H7 (cell line): Measurements from ENCODE around the gene APOD. TPM values are rescaled to one million over a fixed set of nuclear protein-coding genes. Genes with fewer than 3 reads are reported as not detected.

Experiments
- DNase-seq: peaks from one replicate; pipeline ENCODE4 v3.0.0; 2012
- H3K27me3 ChIP-seq: 2 replicates; pipeline ENCODE4 v1.6.0; 2011; ENCODE audit warnings: mild to moderate bottlenecking, low read length; ENCODE audit not compliant: control insufficient read depth, insufficient read depth
- H3K36me3 ChIP-seq: replicated peaks from 2 replicates; pipeline ENCODE4 v1.5.1; 2011; ENCODE audit warnings: low read length; ENCODE audit not compliant: control insufficient read depth, insufficient read depth
- H3K4me3 ChIP-seq: 2 replicates; pipeline ENCODE4 v1.5.1; 2011; ENCODE audit warnings: low read depth, mild to moderate bottlenecking, control low read depth, low read length, moderate library complexity; ENCODE audit not compliant: insufficient read depth
- total RNA-seq: library from RNA; depleted of rRNA; stranded (reverse); fragments of >200 nt; shearing (Covaris generic); gene quantifications from 2 replicates; pipeline ENCODE4 v1.2.3, GENCODE V29; 2014

APOD gene
- total RNA-seq, 1 experiment from 2014 or later = not detected

- peaks cover 13% of the 10 kb centered on the region for H3K27me3 ChIP-seq
- DNase-seq = peak; percentile 71
- peak overlapping the region; percentile 93 for H3K4me3 ChIP-seq
- no peaks in the 10 kb centered on the region for H3K36me3 ChIP-seq
Measured at GRCh38 chr3:195543500-195544229, 40.1 kb downstream of the APOD start.

- peaks cover 13% of the 10 kb centered on the region for H3K27me3 ChIP-seq
- peak; percentile 98 for DNase-seq
- H3K4me3 ChIP-seq = peak within 1 kb of the TSS; percentile 93
- H3K36me3 ChIP-seq = no peaks in the 10 kb centered on the region
Measured at GRCh38 chr3:195542698-195543499, 40.8 kb downstream of the APOD start, which contains the start of gene PPP1R2. PPP1R2 (minus strand) TSS chr3:195543325; CDS start chr3:195543025, 300 bp downstream.

DNA sequence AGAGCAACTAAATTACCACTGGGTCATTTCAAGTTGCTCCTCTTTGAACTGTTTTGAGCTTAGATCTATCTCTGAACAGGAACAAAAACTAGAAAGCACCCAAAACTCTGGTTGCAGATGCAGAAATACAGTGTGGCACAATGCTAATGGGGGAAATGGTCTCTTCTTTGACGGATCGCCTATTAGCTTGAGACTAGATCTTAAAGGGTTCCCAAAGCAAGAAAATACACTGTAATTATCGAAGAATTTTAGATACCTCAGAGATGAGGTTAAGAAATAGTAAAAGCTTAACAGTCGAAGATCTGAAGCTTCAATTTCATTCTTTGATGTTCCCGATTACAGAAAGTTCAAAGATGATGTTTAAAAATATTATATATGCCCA, 41.4 kb downstream of the APOD start:
- H3K27me3 ChIP-seq = peaks cover 13% of the 10 kb centered on the region
- DNase-seq = no peak
- no peaks in the 10 kb centered on the region for H3K36me3 ChIP-seq
- peak overlapping the region; percentile 93 for H3K4me3 ChIP-seq

DNA sequence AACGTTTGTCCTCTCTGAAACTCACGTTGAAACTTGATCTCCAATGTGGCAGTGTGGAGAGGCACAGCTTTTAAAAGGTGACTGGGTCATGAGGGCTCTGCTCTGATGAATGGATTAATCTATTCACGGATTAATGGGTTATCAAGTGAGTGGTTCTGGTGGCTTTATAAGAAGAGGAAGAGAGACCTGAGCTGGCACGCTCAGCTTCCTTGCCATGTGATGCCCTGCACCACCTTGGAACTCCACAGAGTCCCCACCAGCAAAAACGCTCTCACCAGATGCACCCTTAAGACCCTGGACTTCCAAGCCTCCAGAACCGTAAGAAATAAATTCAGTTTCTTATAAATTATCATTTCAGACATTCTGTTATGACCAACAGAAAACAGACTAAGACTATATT, 43.2 kb downstream of the APOD start:
- Histone ChIP-seq H3K36me3 (no peaks in the 10 kb centered on the region), H3K27me3 (peaks cover 13% of the 10 kb centered on the region), H3K4me3 (no peak overlapping the region)
- no peak for DNase-seq

GRCh38 chr3:195540027-195540426, 43.7 kb downstream of the APOD start:
- no peak overlapping the region for H3K4me3 ChIP-seq
- H3K27me3 ChIP-seq = peaks cover 13% of the 10 kb centered on the region
- DNase-seq = no peak
- H3K36me3 ChIP-seq = no peaks in the 10 kb centered on the region

- H3K4me3 ChIP-seq = no peak overlapping the region
- no peak for DNase-seq
Measured at GRCh38 chr3:195539479-195539878, 44.3 kb downstream of the APOD start.

GRCh38 chr3:195537995-195538394, 45.7 kb downstream of the APOD start:
- H3K4me3 ChIP-seq = no peak overlapping the region
- no peak for DNase-seq
- no peaks in the 10 kb centered on the region for H3K36me3 ChIP-seq
- no peaks in the 10 kb centered on the region for H3K27me3 ChIP-seq

More at GRCh38 chr3:195539479-195539878, 44.3 kb downstream of the APOD start:
- Histone ChIP-seq H3K36me3 (no peaks in the 10 kb centered on the region), H3K27me3 (peaks cover 10% of the 10 kb centered on the region)

DNA sequence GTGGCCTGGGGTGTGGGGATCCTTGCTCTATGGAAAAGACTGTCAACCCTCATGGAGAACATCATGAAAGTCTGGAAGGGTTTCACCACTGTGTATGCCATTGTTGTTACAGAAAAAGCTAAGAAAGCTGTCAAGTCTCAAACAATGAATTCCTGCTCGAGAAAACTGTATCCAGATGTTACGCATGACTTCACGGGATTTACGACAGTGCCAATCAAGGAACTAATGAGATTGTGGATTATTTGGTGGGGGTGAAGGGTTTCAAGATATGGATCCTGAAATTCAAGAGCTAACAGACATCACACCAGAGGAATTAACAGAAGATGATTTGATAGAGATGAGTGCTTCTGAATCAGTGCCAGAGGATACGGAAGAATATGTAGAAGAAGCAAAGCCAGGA, 48.4 kb downstream of the APOD start:
- no peak overlapping the region for H3K4me3 ChIP-seq
- no peak for DNase-seq
- no peaks in the 10 kb centered on the region for H3K27me3 ChIP-seq
- no peaks in the 10 kb centered on the region for H3K36me3 ChIP-seq

GRCh38 chr3:195532834-195533233, 50.9 kb downstream of the APOD start:
- no peaks in the 10 kb centered on the region for H3K36me3 ChIP-seq
- H3K4me3 ChIP-seq = no peak overlapping the region
- no peaks in the 10 kb centered on the region for H3K27me3 ChIP-seq
- DNase-seq = no peak

DNA sequence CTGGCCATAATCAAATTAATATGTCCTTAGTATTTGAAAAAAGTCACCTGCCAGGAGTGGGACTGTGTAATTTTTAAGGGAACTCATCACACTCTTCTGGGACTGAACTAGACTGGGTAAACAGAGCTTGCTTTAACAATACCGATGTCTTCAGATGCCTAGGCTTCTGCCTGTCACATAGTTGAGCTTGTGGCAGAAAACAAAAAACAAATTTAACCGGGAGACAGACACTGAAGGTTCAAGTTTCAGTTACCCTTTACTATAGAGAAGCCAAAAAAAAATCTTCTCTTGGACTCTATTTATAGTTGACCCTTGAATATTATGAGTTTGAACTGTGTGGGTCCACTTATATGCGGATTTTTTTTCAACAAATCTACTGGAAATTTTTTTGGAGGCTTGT, 51.4 kb downstream of the APOD start:
- H3K36me3 ChIP-seq = no peaks in the 10 kb centered on the region
- H3K27me3 ChIP-seq = no peaks in the 10 kb centered on the region
- DNase-seq = no peak
- no peak overlapping the region for H3K4me3 ChIP-seq

- no peak for DNase-seq
- H3K27me3 ChIP-seq = no peaks in the 10 kb centered on the region
- H3K4me3 ChIP-seq = no peak overlapping the region
- no peaks in the 10 kb centered on the region for H3K36me3 ChIP-seq
Measured at GRCh38 chr3:195531683-195532082, 52.1 kb downstream of the APOD start.

GRCh38 chr3:195526492-195526891, 57.2 kb downstream of the APOD start:
- DNase-seq = no peak
- H3K4me3 ChIP-seq = no peak overlapping the region
- peaks cover 2% of the 10 kb centered on the region; the same call in 1 of the 2 replicates for H3K36me3 ChIP-seq
- no peaks in the 10 kb centered on the region for H3K27me3 ChIP-seq

- Histone ChIP-seq H3K27me3 (no peaks in the 10 kb centered on the region), H3K36me3 (peaks cover 2% of the 10 kb centered on the region; the same call in 1 of the 2 replicates), H3K4me3 (no peak overlapping the region)
- no peak for DNase-seq
Measured at GRCh38 chr3:195524171-195524896, 59.4 kb downstream of the APOD start.

DNA sequence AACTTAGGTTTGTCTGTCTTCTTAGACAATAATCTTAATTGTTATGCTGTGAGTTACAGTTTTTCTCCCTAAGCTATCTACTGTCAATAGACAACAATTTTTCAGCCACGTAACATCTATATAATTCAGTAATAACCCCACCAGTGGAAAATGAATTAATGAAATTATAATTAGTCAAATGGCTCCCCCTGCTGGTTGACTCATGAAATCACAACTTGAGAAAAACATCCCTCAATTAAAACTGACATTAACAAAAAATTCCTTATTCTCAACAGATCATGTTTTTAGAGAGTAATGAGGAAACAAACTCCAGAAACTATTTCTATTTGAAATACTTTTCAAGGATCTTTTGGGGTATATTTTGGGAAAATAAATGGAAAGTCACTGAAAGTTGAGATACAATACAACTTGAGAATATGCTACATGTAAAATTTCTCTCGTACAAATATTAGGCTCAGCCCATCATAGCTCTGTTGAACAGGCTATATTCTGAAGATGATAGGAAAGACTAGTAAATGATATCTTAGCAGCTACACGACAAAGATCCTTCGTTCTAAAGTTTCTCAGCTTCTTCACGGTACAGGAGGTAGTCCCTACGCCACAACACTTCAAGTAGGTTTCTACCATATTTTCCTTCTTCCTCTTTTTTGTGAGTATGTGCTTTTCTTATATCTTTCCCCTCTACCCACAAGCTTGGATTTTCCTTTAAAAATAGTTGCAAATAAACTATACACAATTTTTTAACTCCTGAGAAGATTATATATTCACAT, 61.3 kb downstream of the APOD start:
- Histone ChIP-seq H3K4me3 (no peak overlapping the region), H3K27me3 (no peaks in the 10 kb centered on the region), H3K36me3 (peaks cover 2% of the 10 kb centered on the region; the same call in 1 of the 2 replicates)
- DNase-seq = peak; percentile 44
